Measurements from ENCODE around the gene FGF22. TPM values are rescaled to one million over a fixed set of nuclear protein-coding genes. Genes with fewer than 3 reads are reported as not detected.
"Not testable (repeated sequence)": the region's sequence is repeated elsewhere in the genome, so short reads cannot be mapped to it uniquely, and the experiment has no call there.

The FGF22 gene
- total RNA-seq, 2 donors from 2014 or later, result 0.44 TPM; not detected in 1

GRCh38 chr19:651991-652390 lies 12.3 kb downstream of the FGF22 start:
- intact Hi-C loops (cut with DNase I), result no loop called here
- ATAC-seq (no peak), DNase-seq (no peak)

GRCh38 chr19:652467-653389 lies 13.0 kb downstream of the FGF22 start:
- ATAC-seq (no peak), DNase-seq (no peak)
- intact Hi-C loops (cut with DNase I), result no loop called here

- no peak for DNase-seq
- no peak for ATAC-seq
- intact Hi-C loops (cut with DNase I), result no loop called here
Observed at GRCh38 chr19:653425-653824, 13.7 kb downstream of the FGF22 start.

- DNase-seq, result no peak
- no peak for ATAC-seq
- intact Hi-C loops (cut with DNase I), result no loop called here
Observed at GRCh38 chr19:655691-656090, 16.0 kb downstream of the FGF22 start.

- DNase-seq (no peak), ATAC-seq (no peak)
- intact Hi-C loops (cut with DNase I), result no loop called here
Observed at GRCh38 chr19:656751-657559, 17.3 kb downstream of the FGF22 start.

- intact Hi-C loops (cut with DNase I), result no loop called here
- DNase-seq, result no peak
- no peak for ATAC-seq
Observed at GRCh38 chr19:657611-658010, 17.9 kb downstream of the FGF22 start.

GRCh38 chr19:658059-658839 lies 18.6 kb downstream of the FGF22 start:
- intact Hi-C loops (cut with DNase I), result no loop called here
- ATAC-seq (no peak), DNase-seq (no peak)

GRCh38 chr19:658916-659839 lies 19.5 kb downstream of the FGF22 start:
- intact Hi-C loops (cut with DNase I), result no loop called here
- ATAC-seq, result peak; percentile 54 to 61

GRCh38 chr19:660793-661426 lies 21.2 kb downstream of the FGF22 start:
- ATAC-seq (no peak), DNase-seq (no peak)
- intact Hi-C loops (cut with DNase I), result no loop called here

More at GRCh38 chr19:658916-659839, 19.5 kb downstream of the FGF22 start:
- DNase-seq, result peak; percentile 79

GRCh38 chr19:661427-662196 lies 21.9 kb downstream of the FGF22 start:
- intact Hi-C loops (cut with DNase I), result no loop called here
- ATAC-seq, result no peak
- DNase-seq, result no peak

GRCh38 chr19:662207-662961 lies 22.7 kb downstream of the FGF22 start:
- intact Hi-C loops (cut with DNase I), result no loop called here
- peak; percentile 64 for DNase-seq
- peak; percentile 2 to 9 for ATAC-seq

- DNase-seq, result peak; percentile 93
- peak; percentile 81 to 83 for ATAC-seq
- intact Hi-C loops (cut with DNase I), result no loop called here
Observed at GRCh38 chr19:662962-663681, 23.4 kb downstream of the FGF22 start, which contains the start of gene RNF126. TSS of gene RNF126 (minus strand) at chr19:663214. CDS start at chr19:663121, 93 bp downstream.

GRCh38 chr19:663682-664117 lies 24.0 kb downstream of the FGF22 start:
- peak in 1 of 2 donors; percentile 6 for ATAC-seq
- intact Hi-C loops (cut with DNase I), result no loop called here

GRCh38 chr19:664913-665443 lies 25.3 kb downstream of the FGF22 start:
- intact Hi-C loops (cut with DNase I), result loop anchor here (1.0 to 5.0 kb wide), 2 partner anchors 67 to 69 kb away; no protein-coding TSS in a partner anchor

More at GRCh38 chr19:663682-664117, 24.0 kb downstream of the FGF22 start:
- DNase-seq, result no peak

GRCh38 chr19:666985-667573 lies 27.4 kb downstream of the FGF22 start:
- intact Hi-C loops (cut with DNase I), result loop anchor here in 1 of 2 donors (5.0 kb wide), 1 partner anchor 65 kb away; no protein-coding TSS in a partner anchor
- not testable (repeated sequence) for ATAC-seq, DNase-seq

More at GRCh38 chr19:664913-665443, 25.3 kb downstream of the FGF22 start:
- ATAC-seq, result peak; percentile 16 to 41
- DNase-seq, result peak; percentile 86

Data from left cardiac atrium (tissue), 4 donors.